HFF-Myc (cell line): Measurements from ENCODE around the gene FEM1B.

Experiments used
- DNase-seq: peaks from one replicate; pipeline ENCODE4 v3.0.0-alpha.2; 2011; ENCODE audit warnings: low read depth; ENCODE audit errors: extremely low read depth
- H3K4me3 ChIP-seq: replicated peaks from 2 replicates; pipeline ENCODE4 v1.5.1; 2011; ENCODE audit warnings: low read depth, mild to moderate bottlenecking, control low read depth, low read length
- CTCF ChIP-seq: IDR thresholded peaks from 2 replicates; pipeline ENCODE4 v1.5.1; 2012; ENCODE audit warnings: mild to moderate bottlenecking, low read depth, low read length, control low read depth; ENCODE audit errors: missing control alignments

FEM1B gene

GRCh38 chr15:68284616-68285258 lies 7.2 kb downstream of the FEM1B start:
- DNase-seq: no peak
- no peak overlapping the region for H3K4me3 ChIP-seq
- no peak for TF ChIP-seq CTCF

- DNase-seq: no peak
- TF ChIP-seq CTCF: no peak
- H3K4me3 ChIP-seq: no peak overlapping the region
Observed at GRCh38 chr15:68285259-68285980, 7.9 kb downstream of the FEM1B start.

GRCh38 chr15:68286256-68286655 lies 8.7 kb downstream of the FEM1B start:
- DNase-seq: no peak
- H3K4me3 ChIP-seq: no peak overlapping the region
- TF ChIP-seq CTCF: no peak

- DNase-seq: no peak
- no peak for TF ChIP-seq CTCF
- H3K4me3 ChIP-seq: no peak overlapping the region
Observed at GRCh38 chr15:68289057-68289456, 11.5 kb downstream of the FEM1B start.

- no peak for TF ChIP-seq CTCF
- no peak for DNase-seq
- no peak overlapping the region for H3K4me3 ChIP-seq
Observed at GRCh38 chr15:68289621-68290352, 12.2 kb downstream of the FEM1B start.

GRCh38 chr15:68290715-68291114 lies 13.2 kb downstream of the FEM1B start:
- no peak for DNase-seq
- no peak overlapping the region for H3K4me3 ChIP-seq
- no peak for TF ChIP-seq CTCF
